ENCODE measurements around the gene PARL.

The PARL gene

GRCh38 chr3:183912895-183913579 lies 28.4 kb upstream of the PARL start:
- TF ChIP-seq CTCF (IDR thresholded peaks at IDR 0.05; ENCODE audit: extremely low read depth, missing control alignments) = no peak
- DNase-seq (ENCODE audit: low spot score) = no peak

DNA sequence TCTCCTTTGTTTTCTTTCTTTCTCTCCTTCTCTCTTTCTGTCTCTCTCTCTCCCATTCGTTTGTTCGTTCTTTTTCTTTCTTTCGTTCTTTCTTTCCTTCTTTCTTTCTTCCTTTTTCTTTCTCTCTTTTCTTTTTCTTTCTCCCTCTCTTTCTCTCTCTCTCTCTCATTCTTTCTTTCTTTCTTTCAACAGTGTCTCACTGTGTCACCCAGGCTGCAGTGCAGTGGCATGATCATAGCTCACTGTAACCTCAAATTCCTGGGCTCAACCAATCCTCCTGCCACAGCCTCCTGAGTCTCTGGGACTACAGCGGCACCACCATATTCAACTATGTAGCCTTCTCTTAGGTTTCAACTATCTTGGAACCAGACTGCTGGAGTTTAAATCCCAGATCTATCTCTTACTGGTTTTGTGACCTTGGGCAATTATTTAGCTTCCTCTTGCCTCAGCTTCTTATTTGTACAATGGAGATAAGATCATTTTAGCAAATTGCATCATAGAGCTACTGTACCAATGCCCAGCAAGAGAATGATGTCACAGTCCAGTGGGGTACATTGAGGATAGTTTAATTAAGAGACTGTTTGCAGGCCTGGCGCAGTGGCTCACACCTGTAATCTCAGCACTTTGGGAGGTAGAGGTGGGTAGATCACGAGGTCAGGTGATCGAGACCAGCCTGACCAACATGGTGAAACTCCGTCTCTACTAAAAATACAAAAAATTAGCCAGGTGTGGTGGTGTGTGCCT lies 27.3 kb upstream of the PARL start:
- TF ChIP-seq CTCF (IDR thresholded peaks at IDR 0.05; ENCODE audit: extremely low read depth, missing control alignments) = no peak
- no peak for DNase-seq (ENCODE audit: low spot score)

DNA sequence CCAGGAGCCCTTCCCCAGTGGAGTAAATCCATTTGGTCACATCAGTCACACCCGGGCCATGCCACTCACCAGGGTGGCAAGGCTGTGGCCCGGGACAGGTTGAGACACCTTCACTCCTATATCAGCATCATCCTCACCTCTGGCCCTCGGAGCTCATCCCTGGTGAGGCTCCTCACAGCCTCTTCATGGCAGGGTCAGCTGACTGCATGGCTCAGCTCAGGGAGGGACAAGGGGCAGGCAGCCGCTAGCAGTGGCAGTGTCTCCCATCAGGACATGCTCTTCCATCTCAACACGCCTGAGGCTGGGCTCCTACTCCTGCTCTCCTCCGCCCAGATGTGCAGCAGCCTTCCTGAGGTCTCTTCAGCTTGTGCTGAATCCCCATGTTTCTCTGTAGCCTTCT lies 26.4 kb upstream of the PARL start:
- TF ChIP-seq CTCF (IDR thresholded peaks at IDR 0.05; ENCODE audit: extremely low read depth, missing control alignments) = no peak
- DNase-seq (ENCODE audit: low spot score) = no peak

- DNase-seq (ENCODE audit: low spot score) = no peak
Observed at GRCh38 chr3:183909030-183909600, 24.4 kb upstream of the PARL start.

GRCh38 chr3:183907911-183908331 lies 23.2 kb upstream of the PARL start:
- no peak for TF ChIP-seq CTCF (IDR thresholded peaks at IDR 0.05; ENCODE audit: extremely low read depth, missing control alignments)
- DNase-seq (ENCODE audit: low spot score) = no peak

More at GRCh38 chr3:183909030-183909600, 24.4 kb upstream of the PARL start:
- no peak for TF ChIP-seq CTCF (IDR thresholded peaks at IDR 0.05; ENCODE audit: extremely low read depth, missing control alignments)

DNA sequence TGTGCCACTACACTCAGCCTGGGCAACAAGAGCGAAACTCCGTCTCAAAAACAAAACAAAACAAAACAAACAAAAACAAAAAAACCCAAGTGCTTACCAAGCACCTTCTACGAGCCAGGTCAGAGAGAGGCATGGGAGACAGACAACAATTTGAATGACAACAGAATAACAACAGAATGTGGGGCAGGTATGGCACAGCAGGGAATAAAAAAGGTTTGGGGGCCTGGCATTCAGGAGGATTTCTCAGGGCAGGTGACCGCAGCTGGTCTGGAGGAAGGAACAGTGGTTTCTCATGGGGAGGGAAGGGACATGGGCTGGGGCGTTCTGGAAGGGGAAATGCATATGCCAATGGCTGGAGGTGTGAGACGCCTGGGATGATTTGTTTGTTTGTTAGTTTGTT lies 22.5 kb upstream of the PARL start:
- no peak for TF ChIP-seq CTCF (IDR thresholded peaks at IDR 0.05; ENCODE audit: extremely low read depth, missing control alignments)

More for the DNA sequence above, 22.5 kb upstream of the PARL start:
- no peak for DNase-seq (ENCODE audit: low spot score)

Data from GM20000 (cell line).